CD4-positive, alpha-beta T cell treated with Interleukin-17A for 4 hours (primary cell): ENCODE data around the gene FXYD5.
"Not testable (repeated sequence)": the region's sequence is repeated elsewhere in the genome, so short reads cannot be mapped to it uniquely, and the experiment has no call there.

Experiments
- DNase-seq: peaks from one replicate; pipeline ENCODE4 v3.0.0-alpha.2; 2020; ENCODE audit warnings: mixed read lengths

The FXYD5 gene

GRCh38 chr19:35184267-35184666, 29.7 kb downstream of the FXYD5 start:
- DNase-seq: no peak

- DNase-seq: no peak
Observed at GRCh38 chr19:35184884-35185283, 30.3 kb downstream of the FXYD5 start.

- no peak for DNase-seq
Observed at GRCh38 chr19:35194012-35194984, 39.8 kb downstream of the FXYD5 start.

- no peak for DNase-seq
Observed at GRCh38 chr19:35195830-35196229, 41.3 kb downstream of the FXYD5 start.

- not testable (repeated sequence) for DNase-seq
Observed at GRCh38 chr19:35196861-35197260, 42.3 kb downstream of the FXYD5 start.

- DNase-seq: no peak
Observed at GRCh38 chr19:35199481-35199880, 44.9 kb downstream of the FXYD5 start.

GRCh38 chr19:35202722-35203688, 48.5 kb downstream of the FXYD5 start:
- no peak for DNase-seq

GRCh38 chr19:35204799-35205732, 50.5 kb downstream of the FXYD5 start:
- DNase-seq: peak; percentile 39

- DNase-seq: no peak
Observed at GRCh38 chr19:35205733-35206323, 51.3 kb downstream of the FXYD5 start.

GRCh38 chr19:35206379-35206778, 51.8 kb downstream of the FXYD5 start:
- peak; percentile 71 for DNase-seq

GRCh38 chr19:35206855-35207254, 52.3 kb downstream of the FXYD5 start:
- DNase-seq: no peak

GRCh38 chr19:35207391-35207871, 52.9 kb downstream of the FXYD5 start:
- peak; percentile 64 for DNase-seq

- peak; percentile 19 for DNase-seq
Observed at GRCh38 chr19:35208121-35208520, 53.6 kb downstream of the FXYD5 start.

GRCh38 chr19:35209646-35210045, 55.1 kb downstream of the FXYD5 start:
- DNase-seq: no peak

GRCh38 chr19:35211545-35212230, 57.2 kb downstream of the FXYD5 start:
- DNase-seq: peak; percentile 85

- DNase-seq: peak; percentile 21
Observed at GRCh38 chr19:35212241-35212640, 57.7 kb downstream of the FXYD5 start.

GRCh38 chr19:35213663-35214632, 59.4 kb downstream of the FXYD5 start:
- peak; percentile 82 for DNase-seq

- no peak for DNase-seq
Observed at GRCh38 chr19:35214766-35215422, 60.4 kb downstream of the FXYD5 start.
